ENCODE measurements around the gene RCOR1.

The RCOR1 gene

DNA sequence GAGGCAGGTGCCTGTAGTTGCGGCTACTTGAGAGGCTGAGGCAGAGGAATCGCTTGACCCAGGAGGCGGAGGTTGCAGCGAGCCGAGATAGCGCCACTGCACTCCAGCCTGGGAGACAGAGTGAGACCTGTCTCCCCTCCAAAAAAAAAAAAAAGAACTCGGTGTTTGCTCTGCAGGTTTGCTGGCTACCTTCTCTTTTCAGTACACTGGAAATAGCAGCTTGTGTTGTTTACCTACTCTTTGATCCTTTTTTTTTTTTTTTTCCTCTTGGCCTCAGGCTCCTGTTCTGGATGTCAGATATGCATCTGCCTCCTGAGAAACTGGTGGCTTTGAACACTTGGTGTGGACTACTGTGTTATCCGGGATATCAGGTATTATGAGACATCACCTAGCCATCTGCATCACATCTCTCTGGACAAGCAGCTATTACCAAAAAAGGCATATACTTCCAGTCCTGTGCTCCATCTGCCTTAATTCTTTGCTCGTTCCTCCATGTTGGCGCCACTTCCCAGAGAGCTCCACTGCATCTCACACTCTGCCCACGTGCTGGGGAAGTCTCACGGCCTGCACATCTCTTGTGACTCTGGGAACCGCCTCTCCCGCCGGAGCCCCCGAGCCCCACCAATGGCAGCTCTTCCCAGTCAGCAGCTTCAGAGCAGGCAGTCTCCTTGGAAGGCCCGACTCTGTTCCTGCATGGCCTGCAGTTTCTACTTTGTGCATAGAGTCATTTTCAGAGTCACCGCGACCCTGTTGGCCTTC, 133.9 kb downstream of the RCOR1 start:
- no peak for DNase-seq

DNA sequence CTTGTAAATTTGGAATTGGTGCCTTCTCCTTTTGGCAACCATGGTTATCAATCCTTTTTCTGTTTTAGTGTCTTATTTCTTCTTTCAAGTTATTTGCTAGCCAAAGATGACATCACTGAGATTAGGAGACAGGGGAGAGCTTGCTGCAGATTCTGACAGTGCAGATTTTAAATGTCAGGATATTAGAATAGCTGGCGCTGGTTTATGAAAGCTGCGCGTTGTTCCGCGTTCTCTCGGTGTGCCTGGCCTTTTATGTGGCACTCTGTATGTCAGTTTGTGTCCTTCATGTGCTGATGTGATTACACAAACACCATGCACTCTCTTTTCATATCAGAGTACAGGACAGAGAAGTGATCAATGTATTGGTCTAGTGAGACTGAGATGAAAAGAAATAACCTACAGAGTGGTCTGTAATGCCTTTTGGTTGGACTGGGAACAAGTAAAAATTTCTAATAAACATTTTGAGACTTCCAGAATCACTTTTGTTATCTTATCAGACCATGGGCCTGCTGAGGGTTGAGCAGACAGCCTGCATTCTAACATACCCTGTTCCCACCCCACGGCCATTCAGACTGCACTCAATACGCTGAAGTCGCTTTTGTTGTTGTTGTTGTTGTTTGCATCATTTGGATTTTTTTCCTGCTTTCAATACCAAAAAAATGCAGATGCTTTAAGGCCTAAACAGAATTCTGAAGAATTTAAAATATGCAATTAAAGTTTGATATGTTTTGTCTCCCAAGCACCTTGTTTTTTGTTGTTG, 135.1 kb downstream of the RCOR1 start:
- no peak for DNase-seq

DNA sequence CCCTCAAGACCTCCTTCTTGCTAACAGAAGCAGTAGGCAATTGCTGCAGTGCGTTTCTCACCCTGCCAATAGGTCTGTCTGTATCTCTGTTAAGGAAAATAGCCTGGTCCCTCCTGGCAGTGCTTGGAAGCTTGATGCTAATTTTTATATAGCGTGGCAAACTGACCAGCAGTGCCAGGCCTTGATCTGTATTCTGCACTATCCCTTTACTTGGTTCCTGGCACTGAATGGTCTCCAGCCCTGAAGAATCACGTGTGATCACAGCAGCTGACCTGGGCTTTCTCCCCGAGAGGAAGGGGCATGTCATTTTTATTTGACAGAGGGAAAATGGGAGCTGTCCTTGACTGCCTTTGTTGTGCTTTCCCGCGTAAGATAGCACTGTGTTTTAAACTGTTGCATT, 136.1 kb downstream of the RCOR1 start:
- no peak for DNase-seq

DNA sequence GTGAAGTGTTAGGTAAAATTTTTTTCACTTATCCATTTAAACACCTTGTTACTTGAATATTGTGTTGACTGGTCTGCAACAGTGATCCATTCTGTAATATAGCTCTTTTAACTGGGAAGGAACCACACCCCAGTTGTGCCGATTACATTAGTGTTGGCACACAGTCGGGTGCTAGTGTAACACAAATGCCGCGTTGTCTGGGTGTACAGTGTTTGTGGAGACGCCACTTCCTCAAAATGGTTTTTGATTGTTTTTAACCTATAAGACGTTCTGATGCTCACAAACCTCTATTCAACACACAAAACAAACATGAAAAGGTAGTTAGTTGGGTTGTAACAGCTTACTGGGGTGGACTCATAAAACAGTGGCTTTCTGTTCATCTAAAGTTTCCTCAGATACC, 136.8 kb downstream of the RCOR1 start:
- no peak for DNase-seq

DNA sequence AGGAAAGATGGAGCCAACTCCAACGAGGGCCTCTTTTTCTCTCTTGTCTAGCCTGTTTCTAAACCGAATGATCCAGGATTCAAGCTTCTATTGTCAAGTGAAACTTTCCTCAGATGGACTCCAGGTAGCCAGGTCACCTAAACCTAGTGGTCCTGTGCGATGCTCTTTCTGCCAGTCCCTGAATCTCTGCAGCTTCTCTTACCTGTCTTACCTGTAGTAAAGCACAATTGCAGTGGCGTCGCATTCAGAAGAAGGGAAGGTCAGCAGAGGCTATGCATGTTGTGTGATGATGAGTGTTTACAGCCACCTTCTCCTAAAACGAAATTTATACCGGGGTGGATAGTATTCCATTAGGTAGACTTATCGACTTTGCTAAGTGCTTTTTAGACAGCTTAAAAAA, 137.4 kb downstream of the RCOR1 start:
- no peak for DNase-seq

DNA sequence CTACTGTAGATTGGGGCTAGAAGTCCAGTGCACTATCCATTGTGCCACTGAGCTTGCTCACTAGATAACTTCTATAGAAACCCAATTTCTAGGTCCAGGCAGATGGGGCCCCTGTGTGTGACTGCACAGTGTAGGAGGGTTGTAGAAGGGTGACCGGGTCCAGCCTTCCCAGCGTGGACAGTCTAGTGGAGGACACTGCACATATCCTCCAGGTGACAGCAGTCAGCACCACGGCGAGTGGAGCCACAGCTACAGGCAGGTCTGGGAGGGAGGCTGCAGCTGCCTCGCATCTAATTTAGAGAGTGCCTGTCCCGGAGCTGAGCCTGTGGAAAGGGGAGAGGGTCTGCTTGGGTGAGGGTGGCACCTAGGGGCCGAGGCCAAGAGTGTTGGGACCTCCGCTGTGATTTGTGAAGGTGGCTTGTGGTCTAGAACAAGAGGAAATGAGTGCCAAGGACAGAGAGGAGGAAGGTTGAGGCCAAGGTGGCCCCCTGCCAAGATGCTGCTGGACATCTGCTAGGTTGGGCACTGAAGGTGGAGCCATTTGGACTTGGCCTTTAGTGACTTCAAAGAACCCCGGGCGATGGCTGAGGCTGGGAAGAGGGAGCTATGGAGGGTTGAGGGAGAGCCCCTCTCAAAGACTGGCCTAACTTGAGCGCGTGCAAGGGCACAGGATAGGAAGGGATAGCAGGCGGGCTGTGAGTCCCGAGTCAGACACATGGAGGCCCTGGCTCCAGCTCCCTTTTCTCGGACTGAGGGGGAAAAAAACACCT, 138.8 kb downstream of the RCOR1 start:
- no peak for DNase-seq

DNA sequence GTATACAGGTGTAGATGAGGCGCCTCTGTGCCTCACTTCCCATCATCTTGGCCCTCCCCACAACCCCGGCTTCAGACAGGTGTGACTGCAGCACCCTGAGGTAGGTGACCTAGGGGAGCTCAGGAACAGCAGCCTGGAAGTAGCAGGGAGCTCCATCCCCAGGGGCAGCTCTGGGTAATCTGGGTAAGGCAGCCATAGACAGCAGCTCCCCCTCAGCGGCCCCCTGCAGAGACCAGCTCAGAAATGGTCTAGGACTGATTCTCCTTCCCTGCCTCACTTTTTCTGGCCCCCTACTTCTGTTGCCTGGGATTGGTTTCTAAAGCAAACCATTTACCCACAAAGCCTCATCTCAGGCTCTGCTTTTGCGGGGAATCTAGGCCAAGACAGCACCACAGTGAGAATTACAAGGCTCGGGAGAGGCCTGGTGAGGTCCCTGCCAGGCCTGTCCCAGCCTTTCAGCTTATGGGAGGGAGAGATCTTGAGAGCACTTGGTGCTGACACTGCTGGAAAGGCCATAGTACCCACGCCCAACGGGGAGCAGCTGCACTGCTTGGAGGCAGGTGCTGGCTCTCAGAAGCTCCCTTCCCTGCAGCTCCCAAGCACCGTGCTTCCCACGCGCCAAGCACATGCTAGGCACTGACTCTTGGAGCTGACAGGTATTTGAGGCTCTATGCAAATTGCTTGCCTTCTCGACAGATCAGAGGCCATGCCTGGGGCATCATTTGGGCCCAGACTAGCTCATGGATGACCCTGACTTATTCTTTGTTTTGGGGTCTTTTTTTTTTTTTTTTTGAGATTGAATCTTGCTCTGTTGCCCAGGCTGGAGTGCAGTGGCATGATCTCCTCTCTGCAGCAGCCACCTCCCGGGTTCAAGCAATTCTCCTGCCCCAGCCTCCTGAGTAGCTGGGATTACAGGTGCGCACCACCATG, 139.7 kb downstream of the RCOR1 start:
- no peak for DNase-seq

DNA sequence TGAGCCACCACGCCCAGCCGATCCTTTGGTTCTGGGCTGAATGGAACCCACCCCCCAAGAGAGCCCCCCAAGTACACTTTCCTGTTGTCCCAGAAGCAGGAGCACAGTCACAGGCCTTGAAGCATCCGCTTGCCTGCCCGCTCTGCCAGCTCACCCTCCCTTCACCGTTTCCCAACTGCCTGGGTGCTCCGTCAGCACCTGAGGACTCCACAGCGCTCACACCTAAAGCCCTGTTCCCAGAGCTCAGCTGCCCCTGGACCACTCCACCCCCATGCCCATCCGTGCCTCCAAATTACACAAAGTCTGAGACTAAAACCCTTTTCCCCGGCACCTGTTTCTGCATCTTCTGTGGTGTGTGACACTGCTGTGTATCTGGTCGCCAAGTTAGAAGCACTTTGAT, 140.5 kb downstream of the RCOR1 start:
- no peak for DNase-seq

DNA sequence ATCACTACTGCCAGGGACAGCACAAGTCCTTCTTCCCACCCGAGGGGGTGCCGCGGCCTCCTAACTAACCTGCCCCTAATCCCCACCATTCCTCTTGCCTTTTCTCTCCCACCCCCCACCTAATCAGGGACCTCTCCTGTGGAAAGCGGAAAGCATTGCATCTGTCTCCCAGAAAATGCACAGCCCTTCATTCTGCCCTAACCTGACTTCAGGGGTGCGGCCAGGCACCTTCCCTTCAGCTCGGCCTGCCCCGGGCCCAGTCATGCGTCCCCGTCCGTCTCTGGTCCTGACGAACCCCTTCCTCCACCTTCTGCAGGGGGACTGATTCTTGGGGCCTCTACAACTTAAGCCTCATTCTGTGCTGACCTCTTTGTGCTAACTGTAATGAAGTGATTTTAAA, 140.9 kb downstream of the RCOR1 start:
- no peak for DNase-seq

DNA sequence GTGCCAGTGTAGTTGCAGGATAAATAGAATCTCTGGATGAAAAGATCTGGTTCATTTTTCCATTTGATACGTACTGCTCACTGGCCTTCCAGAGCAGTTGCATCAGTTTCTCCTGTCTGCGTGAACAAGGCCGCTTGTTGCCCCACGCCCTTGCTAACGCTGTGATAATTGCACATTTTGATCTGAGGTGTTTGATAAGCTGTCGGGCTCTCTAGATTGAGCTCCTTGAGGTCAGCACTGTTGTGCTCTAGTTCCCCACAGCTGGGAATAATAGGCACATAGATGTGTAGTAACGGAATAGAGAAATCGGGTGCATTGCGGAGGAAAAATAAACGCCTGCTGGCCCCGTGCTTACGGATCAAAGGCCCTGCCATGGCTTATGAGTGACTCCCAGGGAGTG, 142.0 kb downstream of the RCOR1 start:
- DNase-seq = no peak

DNA sequence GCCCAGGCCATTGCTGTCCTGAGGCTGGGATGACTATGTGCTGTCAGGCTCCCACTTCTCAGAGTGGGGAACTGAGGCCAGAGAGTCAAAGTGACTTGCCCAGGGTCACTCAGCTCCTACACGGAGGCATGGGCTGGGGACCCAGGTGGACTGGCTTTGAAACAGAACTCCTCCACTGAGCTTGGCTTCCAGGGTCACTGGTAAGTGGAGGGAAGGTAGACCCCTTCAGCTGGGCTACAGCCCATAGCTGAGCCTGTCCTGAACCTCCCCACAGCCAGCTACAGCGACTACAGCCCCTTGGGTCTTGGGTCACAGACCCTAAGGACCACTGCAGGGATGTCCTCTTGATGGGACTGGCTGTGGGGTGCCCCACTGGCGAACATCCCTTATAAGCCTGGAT, 144.5 kb downstream of the RCOR1 start:
- no peak for DNase-seq

DNA sequence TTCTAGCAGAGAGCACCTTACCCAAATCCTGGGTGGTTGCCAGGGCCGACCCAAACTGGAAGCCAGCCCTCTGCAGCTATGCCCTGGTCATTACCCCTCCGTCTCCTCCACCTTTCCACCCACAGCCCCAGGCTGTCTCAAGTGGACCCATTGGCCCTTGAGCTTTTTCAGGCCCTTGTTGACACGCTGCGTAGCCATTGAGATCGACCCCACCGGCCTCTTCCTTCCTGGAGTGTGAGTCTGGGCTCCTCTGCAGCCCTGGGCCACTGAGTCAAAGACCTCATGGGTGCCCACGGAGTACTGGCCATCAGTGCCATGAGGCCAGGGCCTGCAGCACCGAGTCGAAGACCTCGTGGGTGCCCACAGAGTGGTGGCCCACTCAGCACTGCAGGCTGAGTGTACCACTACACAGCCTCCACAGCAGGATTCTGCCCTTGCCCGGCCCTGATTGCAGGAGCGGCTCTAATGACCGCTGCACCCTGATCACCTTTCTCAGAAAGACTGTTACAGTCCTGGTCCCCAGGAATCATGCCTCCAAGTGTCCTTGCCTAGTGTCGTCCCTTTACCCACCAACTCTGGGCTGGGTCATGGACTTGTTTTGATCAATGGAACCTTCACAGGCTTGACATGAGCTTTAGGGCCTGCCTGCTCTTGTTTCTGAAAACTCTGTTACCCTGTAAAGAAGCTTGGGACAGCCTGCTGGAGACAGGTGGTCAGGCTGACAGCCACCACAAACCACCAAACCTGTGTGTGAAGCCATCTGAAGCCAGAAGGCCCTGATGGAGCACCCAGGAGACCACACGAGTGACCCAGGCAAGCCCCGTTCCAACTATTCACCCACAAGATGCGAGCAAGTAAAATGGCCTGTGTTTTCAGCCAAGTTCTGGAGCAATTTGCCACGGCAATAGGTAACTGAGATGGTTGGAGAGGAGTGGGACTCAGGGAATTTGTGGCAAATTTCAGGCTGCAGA, 145.2 kb downstream of the RCOR1 start:
- no peak for DNase-seq

DNA sequence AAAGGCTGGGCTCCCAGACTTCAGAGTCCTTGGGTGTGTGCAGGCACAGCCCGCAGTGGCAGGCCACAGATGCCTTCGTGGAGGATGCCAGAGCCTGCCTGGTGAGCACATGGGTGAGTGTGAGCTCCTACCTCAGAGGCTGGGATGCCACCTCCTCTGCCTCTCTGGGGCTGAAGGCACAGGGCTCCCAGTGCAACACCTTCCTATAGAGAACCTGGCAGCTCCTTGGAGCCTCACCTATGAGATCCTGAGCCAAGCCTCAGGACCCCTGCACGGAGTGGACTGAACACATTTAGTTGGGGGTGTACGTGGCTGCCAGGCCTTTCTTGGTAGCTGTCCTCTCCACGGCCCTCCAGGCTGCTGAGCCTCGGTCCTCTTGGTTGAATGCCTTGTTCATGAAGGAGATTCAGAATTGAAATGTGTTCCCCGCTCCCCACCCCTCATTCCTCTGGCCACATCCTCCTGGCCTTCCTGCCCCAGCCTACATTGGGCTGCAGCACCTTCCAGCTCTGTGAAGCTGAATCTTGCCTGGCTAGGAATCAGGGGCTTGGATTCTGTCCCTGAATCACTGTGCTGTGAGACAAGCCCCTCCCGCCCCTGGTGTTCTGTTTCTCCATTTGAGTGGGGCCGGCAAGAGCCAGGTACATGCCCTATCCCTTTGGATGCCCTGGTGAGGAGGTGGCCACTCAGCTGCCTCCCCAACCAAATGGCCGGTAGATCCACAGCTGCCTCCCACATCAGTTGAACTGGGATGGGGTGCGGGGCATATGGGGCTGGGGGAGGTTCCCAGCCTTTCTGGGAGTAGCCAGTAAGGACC, 146.1 kb downstream of the RCOR1 start:
- DNase-seq = no peak

DNA sequence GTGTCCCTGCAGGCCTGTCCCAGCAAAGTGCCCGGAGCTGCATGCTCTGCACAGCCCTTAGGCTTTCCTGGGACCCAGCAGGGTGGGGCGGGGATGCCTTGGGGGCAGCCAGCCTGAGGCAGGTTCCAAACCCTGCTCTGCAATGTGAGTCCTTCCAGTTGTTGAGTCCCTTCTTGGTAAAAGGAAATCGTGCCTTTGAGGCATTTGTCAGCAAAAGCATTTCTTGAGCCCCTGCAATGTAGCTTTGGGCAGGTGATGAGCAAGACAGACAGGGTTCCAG, 146.7 kb downstream of the RCOR1 start:
- DNase-seq = no peak

DNA sequence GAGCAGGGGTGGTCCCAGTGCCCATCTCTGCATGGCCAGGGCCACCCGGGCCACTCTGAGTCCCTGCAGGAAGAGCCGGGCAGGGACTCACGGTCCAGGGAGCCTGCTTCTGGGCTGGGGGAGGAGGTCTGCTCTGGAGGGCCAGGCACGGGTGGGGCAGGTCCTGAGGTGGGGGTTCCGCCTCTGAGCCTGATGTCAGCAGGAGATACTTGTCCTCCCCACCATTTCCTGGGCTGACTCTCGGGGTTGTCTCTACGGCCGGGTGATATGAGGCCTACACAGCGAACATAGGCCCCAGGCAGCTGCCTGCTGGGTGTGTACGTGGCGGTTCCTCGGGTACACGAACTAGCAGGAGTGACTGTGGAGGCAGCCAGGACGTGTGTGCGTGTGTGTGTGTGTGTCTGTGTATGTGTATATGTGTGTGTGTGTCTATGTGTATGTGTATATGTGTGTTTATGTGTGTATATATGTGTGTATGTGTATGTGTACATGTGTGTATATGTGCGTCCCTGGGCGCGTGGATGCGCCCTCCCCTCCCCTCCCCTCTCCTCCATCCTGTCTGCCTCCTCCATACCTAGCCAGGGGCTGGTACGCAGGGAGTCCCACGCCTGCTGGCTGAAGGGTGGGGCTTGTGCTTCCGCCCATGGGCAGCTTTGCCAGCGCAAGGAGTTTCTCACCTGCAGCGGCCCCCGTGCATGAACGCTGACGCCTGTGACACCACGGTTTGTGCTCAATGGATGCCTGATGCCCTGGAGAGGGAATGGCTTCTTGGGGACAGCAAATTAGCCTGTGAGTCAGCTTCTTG, 154.4 kb downstream of the RCOR1 start:
- DNase-seq = no peak

DNA sequence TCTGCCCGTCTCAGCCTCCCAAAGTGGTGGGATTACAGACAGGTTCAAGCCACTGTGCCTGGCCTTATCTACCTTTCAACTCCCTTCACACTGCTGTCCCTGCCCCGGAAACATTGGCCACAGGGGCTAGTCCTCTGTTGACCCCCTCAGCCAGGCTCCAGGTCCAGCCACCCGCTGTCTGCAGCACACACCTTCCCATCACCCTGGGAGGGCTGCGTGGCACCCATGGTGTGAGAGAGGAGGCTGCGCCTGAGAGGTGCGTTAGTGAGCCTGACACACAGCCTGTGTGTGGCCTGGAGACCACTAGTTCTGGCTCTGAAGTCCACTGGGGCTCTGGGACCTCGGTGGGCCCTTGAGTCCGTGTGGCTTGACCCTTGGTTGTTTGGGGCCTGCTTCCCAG, 156.4 kb downstream of the RCOR1 start:
- DNase-seq = no peak

DNA sequence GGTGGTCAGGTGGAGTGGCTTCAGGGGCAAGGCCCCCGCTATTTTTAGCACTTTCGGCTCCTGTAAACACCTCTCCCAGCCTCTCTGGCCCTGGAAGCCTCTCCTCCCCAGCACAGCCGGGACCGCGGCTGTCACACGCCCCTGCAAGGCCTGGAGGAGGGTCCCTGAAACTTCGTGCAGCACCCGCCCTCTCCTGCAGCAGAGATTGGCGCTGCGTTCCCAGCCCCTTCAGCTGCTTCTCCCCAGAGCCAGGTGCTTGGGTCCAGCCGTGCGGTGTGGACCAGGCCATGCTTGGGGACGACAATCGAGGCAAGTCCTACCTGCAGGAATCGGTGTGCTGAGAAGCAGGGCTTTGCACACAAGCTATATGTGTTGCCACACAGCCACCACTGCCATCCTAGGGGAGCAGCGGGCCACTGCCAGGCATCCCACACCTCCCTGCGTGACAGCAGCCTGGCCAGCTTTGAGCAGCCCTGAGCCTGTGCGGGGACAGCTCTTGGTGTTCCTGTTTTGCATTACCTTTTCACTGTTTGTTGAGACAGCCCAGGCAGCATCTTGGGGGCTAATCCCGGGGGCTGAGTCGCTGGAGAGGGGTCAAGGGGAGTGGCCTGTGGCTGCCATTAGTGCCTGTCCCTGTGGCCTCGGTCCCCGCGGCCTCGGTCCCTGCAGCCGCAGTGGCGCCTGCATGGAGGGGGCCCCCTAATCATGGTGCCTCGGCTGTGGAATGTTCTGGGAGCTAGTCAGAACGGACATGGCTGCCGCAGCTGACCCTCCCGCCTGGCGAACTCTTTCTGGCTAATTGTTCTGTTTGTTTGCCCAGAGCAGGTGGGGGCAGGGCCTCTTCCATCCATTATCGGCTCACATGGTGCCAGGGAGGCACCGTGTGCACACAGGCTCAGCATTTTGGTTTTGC, 157.2 kb downstream of the RCOR1 start:
- DNase-seq = no peak

DNA sequence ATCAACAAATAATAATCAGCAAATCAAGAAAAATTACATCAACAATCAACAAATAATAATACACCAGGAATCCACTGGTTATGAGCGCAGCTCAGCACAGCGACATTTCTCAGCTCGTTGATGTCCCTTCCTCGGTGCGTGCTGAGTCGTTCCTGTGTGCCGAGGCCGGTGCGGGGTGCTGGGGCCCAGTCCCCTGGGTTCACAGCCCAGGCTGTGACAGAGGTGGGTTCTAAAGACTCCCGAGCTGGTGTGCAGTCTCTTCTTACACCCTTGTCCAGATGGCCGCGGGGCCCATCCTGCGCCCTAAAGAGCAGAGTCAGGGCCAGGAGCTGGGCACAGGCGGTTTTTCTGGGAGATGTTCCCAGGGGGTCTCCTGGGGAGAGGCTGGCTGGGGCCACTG, 157.9 kb downstream of the RCOR1 start:
- no peak for DNase-seq

DNA sequence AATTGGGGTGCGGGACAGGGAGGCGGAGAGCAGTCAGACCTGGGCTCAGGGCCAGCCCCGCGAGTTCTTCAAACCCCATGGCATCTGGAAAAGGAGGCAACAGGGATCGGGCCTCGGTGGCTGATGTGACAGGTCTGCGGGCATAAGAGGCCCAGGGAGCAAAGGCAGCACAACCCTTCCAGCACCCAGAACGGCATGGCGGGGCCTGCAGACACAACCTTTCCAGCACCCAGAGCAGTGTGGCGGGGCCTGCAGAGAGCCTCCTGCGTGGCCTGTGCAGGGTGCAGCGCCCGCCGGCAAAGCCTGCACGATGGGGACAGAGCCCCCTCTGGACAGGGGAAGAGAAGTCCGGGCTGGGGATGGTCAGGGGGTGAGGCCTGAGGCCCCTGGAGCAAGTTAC, 158.6 kb downstream of the RCOR1 start:
- no peak for DNase-seq

All from T-helper 2 cell (primary cell).